GM18499 (cell line): ENCODE results near the gene ATP1A1.
A peak's percentile ranks its signal among the peaks of the same experiment; 100 is the strongest.

ENCODE experiments used
- ATAC-seq: cut with Tn5 transposase; IDR thresholded peaks from one replicate; pipeline ENCODE4 v1.9.1; 2021; ENCODE audit warnings: moderate number of reproducible peaks; ENCODE audit not compliant: insufficient read depth, unreplicated experiment

The ATP1A1 gene

GRCh38 chr1:116368241-116368640, 4.8 kb upstream of the ATP1A1 start:
- ATAC-seq = no peak

DNA sequence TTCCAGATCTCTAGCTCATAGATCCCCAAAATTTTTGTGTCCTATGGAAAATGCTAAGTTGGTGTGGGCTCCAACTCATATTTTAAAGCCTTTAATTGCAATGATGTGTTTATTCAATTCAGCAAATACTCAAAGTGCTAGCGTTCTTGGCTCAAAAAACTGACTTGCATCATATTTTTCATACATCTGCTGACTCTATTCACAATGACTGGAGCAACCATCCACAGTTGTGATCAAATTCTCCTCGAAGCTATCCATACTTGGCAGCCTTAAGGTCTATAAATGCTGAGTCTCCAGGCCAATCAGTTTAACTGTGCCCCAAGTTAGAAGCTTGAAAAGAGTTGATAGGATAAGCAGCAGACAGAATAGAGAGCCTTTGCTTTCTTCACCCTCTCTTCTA, 2.9 kb upstream of the ATP1A1 start:
- no peak for ATAC-seq

- no peak for ATAC-seq
Observed at GRCh38 chr1:116371752-116372151, 1.3 kb upstream of the ATP1A1 start.

- no peak for ATAC-seq
Observed at GRCh38 chr1:116372191-116372590, 853 bp upstream of the ATP1A1 start.

DNA sequence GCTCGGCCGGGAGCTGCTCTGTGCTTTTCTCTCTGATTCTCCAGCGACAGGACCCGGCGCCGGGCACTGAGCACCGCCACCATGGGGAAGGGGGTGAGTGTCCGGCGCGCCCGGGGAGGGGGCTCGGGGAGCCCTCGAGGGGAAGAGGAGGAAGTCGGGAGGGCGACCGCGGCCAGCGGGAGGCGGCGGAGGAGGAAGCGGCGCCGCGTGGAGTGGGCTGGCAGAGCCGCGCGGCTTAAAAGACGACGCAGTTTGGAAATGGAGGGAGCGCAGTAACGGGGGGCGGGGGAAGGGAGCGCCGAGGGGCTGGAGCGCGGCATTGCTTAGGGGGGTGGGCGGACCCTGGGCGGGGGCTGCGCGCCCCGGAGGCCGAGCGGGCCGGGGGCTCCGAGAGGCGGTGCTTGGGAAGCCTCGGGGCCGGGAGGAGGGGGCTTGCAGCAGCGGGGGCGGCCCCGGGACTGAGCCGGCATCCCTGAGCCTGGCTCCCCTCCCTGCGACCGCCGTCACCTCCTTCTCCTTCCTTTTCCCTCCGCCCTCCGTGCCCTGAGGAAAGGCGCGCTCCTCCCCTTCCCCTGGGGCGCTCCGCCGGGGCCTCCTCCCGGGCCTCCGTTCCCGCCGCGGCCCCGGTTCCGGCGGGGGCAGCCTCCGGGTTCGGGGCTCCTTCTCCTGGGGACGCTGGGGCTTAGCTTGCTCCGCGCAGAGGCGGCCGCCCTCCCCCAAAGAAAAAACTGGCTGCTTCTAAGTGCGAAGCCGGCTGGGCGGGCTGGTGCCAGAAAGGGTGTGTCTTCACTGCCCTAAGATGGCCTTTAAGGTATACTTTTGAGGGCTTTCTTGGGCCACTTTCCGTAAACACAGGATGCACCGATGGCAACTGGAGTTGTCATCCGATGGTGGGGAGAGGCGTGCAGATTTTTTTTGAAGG, 648 bp downstream of the ATP1A1 start:
- no peak for ATAC-seq

DNA sequence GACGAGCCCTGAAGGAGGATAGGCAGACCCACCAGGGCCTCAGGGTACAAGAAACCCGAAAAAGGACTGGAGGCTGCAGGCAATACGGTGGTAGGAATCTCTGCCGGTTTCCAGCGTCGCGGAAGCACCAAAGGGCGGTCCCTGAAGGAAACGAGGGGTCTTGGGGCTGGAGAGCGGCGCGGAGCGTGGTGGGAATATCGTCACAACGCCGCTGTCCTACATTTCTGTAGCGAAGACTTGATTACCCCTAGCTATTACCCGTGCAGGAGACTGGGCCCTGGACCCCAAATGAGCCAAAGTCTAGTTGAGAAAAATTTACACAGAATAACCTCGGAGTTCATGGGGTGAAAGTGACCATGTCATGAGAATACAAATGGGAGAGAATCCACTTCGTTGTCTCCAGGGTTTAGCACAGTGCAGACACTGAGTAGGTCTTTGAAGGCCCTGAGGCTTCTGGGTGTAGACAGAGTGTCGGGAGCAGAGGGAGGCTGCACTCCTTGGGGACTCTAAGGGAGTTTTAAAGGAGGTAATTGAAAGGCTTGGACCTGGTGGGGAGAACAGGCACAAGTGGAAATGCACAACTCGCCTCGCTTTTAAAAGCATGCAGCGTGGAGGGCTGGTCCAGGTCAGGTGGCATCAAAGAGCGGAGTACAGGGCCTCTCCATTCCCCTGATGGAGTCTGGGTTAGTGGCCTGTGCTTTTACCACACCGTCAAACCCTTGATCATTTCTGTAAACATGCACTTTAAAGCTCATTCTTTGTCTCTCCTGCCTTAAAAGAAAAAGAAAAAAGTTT, 1.5 kb downstream of the ATP1A1 start:
- no peak for ATAC-seq

DNA sequence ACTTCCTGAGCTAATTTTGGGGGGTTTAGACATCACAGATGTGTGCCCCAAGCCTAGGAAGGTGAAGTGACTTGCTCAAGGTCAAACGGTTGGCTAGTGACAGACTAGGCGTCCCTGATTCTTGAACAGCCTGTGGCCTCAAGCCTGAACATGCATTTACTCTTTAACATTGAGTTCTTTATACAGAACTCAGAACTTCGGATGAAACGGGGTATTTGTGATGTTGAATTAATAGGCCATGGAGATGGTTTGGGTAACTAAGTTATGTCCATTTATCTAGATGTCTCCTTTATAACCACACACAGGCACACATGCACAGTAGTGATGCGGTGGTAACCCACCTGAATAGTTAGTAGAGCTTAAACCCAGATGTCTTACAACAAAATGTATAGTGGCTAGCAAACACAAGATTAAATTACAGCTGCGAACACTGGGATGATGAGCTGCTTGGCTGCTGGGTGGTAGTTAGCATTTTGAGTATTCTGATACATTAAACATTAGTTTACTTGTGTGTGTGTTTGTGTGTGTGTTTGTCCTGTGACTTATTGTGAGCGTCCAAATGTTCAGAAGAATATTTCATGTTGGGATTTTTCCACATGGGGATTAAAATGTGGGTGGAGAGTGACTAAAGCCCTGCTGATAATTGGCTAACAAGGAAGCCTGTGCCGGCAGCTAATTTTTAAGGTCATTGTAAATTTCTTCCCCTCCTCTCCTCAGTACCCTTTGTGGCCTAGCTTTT, 2.3 kb downstream of the ATP1A1 start:
- ATAC-seq = no peak

DNA sequence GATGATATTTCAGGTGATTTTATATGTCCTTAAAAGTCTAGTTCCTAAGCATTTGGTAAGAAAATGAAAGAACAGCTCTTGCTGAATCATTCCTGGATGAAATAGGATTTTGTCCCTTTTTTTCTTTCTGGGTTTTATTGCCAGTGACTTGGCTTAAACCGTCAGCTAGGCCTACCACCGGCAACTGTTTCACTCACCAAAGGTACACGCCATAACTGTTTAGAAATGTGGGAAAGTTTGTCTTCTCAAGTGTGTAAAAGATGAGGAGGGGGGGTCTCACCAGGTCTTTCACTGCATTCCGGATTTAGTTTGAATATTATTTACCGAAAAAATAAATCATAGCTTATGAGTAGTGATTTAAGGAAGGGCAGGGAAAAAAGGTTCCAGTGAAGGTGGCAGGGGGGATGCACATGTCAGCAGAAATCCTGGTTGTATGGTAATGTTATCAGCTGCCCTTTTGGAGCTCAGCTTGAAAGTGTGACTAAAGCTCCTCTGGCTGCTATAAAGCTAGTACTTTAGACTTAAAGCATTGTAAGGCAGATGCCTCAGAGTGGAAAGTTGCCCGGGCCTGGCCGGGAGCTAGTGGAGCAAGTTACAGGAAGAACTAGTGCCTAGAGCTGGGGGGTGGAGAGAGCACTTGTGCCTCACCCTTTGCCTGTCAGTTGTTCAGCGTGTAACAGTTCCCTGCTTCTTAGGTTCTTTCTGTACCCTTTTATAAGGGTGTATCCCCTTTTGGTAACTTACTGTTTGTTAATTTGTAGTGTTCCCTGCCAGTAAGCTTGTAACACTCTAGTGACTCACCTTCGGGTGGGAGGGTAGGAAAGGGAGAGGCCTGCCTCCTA, 3.1 kb downstream of the ATP1A1 start:
- no peak for ATAC-seq

DNA sequence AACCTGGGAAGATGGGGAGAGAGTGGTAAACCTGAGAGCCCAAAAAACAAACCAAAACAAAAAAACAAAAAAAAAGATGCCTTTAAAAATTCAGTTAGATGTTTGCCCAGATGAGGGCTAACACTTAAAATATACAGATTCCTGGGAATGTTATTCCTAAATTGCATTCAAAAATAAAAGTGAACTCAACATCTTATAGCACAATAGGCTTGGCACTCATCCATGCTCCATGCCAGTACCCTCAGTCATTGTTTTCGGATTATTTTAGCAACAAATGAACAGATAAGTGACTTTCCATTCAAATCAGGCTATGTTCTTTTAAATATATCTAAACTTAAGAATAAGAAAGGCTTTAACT, 3.7 kb downstream of the ATP1A1 start:
- no peak for ATAC-seq

DNA sequence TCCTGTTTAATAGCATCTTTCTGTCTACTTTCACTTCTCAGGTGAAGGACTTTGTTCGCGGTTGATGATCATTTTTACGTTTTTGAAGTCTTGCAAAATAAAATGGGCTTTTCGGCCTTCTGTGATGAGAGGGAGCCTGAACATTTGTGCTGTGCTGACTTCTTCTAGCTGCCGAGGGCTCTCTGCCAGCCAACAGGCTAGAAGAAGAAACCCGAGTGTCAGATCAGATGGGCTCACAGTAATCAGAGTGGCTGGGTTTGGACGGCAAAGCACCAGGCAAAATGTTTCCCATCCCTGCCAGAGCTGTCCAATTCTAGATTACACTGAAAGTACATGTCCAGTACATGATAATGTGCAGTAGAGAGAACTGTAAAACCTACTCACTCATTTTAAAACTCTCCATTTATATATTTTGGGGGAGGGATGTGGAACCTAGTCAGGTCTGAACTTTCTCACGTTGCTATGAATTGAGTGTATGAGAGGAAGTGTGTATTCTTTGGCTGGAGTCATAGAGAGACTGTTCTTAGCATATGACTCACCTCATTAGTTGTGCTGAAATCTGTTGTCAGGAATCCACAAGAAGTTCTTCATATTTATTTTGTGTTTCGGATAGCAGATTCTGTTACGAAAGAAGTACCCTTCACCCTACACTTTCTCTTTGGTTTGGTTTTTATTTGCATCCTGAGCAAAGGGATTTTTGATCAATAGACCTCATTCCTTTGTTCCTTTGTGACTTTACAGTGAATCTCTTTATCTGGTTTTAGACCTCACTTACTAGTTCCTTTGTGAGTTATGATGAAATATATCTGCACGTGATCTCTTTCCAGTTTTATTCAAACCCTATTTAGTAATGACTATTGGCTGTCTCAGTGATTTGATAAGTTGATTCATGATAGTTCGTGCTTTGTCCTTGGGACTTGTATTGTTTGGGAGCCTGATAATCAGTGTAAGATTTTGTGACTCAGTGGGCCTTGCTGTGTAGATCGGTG, 4.8 kb downstream of the ATP1A1 start:
- peak; percentile 71 for ATAC-seq

- ATAC-seq = no peak
Observed at GRCh38 chr1:116379057-116379630, 6.1 kb downstream of the ATP1A1 start.

GRCh38 chr1:116379674-116380498, 6.8 kb downstream of the ATP1A1 start:
- ATAC-seq = no peak

GRCh38 chr1:116380499-116381242, 7.6 kb downstream of the ATP1A1 start:
- ATAC-seq = no peak

DNA sequence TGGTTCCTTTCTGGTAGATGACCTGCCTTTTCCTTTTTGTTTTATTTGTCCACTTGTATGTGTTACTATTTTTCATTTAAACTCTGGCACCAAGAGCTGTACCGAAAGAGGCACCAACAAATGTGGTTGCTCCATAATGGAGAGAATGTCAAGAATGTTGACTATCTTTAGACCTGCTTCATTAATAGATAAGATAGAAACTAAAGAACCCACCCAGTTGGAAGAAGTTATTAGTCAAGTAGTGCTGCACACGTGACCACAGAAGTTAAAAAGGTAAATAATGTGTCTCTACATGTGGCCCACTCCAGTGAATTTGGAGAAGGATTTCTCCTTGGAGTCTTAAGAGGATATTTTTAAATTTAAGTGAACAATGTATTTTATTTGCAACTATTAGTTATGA, 9.3 kb downstream of the ATP1A1 start:
- ATAC-seq = no peak

- no peak for ATAC-seq
Observed at GRCh38 chr1:116382857-116383483, 9.9 kb downstream of the ATP1A1 start.

- ATAC-seq = no peak
Observed at GRCh38 chr1:116386042-116386441, 13.0 kb downstream of the ATP1A1 start.
